GM12878 (cell line): ENCODE results near the gene PRKAA1. TPM values are rescaled to one million over a fixed set of nuclear protein-coding genes. Genes with fewer than 3 reads are reported as not detected.

Experiments
- ATAC-seq: fragments of 200-7000 bp; cut with Tn5 transposase; 3 replicates; pipeline ENCODE4 v1.9.1; 2020; ENCODE audit warnings: mild to moderate bottlenecking, moderate library complexity
- BruUV-seq: library from RNA; stranded (reverse); fragments of 400-500 nt; replicated peaks from 2 replicates; lab custom pipeline; 2021; lab: Mats Ljungman, UMichigan
- CTCF ChIA-PET: fragments of 300-600 bp; sonication (Branson Sonifier 250); formaldehyde crosslinking; extraction: SDS; loops from one replicate; lab custom pipeline; 2021; ENCODE audit warnings: inconsistent platforms; lab: Yijun Ruan, JAX
- POLR2A ChIA-PET: fragments of 350-600 bp; formaldehyde crosslinking; extraction: SDS; loops from one replicate; lab custom pipeline; 2021; ENCODE audit warnings: inconsistent platforms; lab: Charles Lee
- RAD21 ChIA-PET: fragments of 300-600 bp; sonication (Branson Sonifier 250); formaldehyde crosslinking; loops from one replicate; lab custom pipeline; 2023; ENCODE audit warnings: antibody characterized with exemption; ENCODE audit not compliant: unreplicated experiment; lab: Charles Lee
- SMC1A ChIA-PET: fragments of 300-600 bp; sonication (Branson Sonifier 250); formaldehyde crosslinking; loops from one replicate; lab custom pipeline; 2023; ENCODE audit not compliant: unreplicated experiment, uncharacterized antibody; lab: Charles Lee
- DNase-seq: peaks from one replicate; pipeline ENCODE4 v3.0.0-alpha.2; 2011; ENCODE audit warnings: low read depth, low spot score
- FAIRE-seq: peaks from 3 replicates; lab custom pipeline; 2011; peaks lifted over from hg19 to GRCh38; lab: Jason Lieb, UNC
- H2AFZ ChIP-seq: 2 replicates; pipeline ENCODE4 v1.6.0; 2011; ENCODE audit warnings: low read depth, low read length, control low read depth; ENCODE audit not compliant: control insufficient read depth
- H3K27ac ChIP-seq: 2 replicates; pipeline ENCODE4 v1.5.1; 2011; ENCODE audit warnings: control low read depth; ENCODE audit not compliant: control insufficient read depth, insufficient read depth
- H3K27me3 ChIP-seq, 2 experiments: replicated peaks in 1 of 2; 2 replicates each; pipeline versions ENCODE4 v1.6.0 to v1.6.1; 2011; ENCODE audit warnings: low read length in 1 of 2; ENCODE audit not compliant: control insufficient read depth in 2 of 2, insufficient read depth in 2 of 2
- H3K36me3 ChIP-seq, 2 experiments: 2 replicates each; pipeline ENCODE4 v1.5.1; 2011; ENCODE audit warnings: low read length in 1 of 2; ENCODE audit not compliant: control insufficient read depth in 2 of 2, insufficient read depth in 2 of 2
- H3K4me1 ChIP-seq: 2 replicates; pipeline ENCODE4 v1.6.1; 2011; ENCODE audit warnings: mild to moderate bottlenecking, low read length, moderate library complexity, mixed read lengths; ENCODE audit not compliant: control insufficient read depth, insufficient read depth
- H3K4me2 ChIP-seq: 2 replicates; pipeline ENCODE4 v1.6.0; 2011; ENCODE audit warnings: control low read depth; ENCODE audit not compliant: control insufficient read depth, insufficient read depth
- H3K4me3 ChIP-seq: fragments of 200-600 bp; sonication (generic); 2 replicates; pipeline ENCODE4 v1.5.1; 2016
- H3K79me2 ChIP-seq: 2 replicates; pipeline ENCODE4 v1.6.0; 2011; ENCODE audit warnings: low read length; ENCODE audit not compliant: control insufficient read depth, insufficient read depth
- H3K9ac ChIP-seq: 2 replicates; pipeline ENCODE4 v1.8.0; 2011; ENCODE audit warnings: low read length, control low read depth, mixed read lengths; ENCODE audit not compliant: control insufficient read depth, insufficient read depth
- H3K9me3 ChIP-seq: replicated peaks from 3 replicates; pipeline ENCODE4 v1.5.1; 2011; ENCODE audit warnings: mild to moderate bottlenecking, low read length; ENCODE audit not compliant: control insufficient read depth, insufficient read depth
- H4K20me1 ChIP-seq: 2 replicates; pipeline ENCODE4 v1.6.0; 2011; ENCODE audit not compliant: control insufficient read depth, insufficient read depth
- BACH1 ChIP-seq: fragments of 450-650 bp; IDR thresholded peaks from 2 replicates; pipeline ENCODE4 v1.6.1; 2017; ENCODE audit warnings: mild to moderate bottlenecking, borderline replicate concordance
- BRCA1 ChIP-seq: IDR thresholded peaks from 2 replicates; pipeline ENCODE4 v1.6.1; 2011; ENCODE audit warnings: low read depth, low read length, improper control_type of control experiment
- CEBPZ ChIP-seq: fragments of 150-350 bp; IDR thresholded peaks from 2 replicates; pipeline ENCODE4 v1.6.1; 2016; ENCODE audit warnings: low read depth, low read length
- CHD2 ChIP-seq: IDR thresholded peaks from 2 replicates; pipeline ENCODE4 v1.6.1; 2011; ENCODE audit warnings: low read depth, low read length, improper control_type of control experiment, borderline replicate concordance
- CREM ChIP-seq: IDR thresholded peaks from 2 replicates; pipeline ENCODE4 v1.6.1; 2014; ENCODE audit warnings: antibody characterized with exemption, low read depth
- E4F1 ChIP-seq: fragments of 450-650 bp; IDR thresholded peaks from 2 replicates; pipeline ENCODE4 v1.6.1; 2018; ENCODE audit warnings: borderline replicate concordance, mild to moderate bottlenecking; ENCODE audit not compliant: partially characterized antibody
- GATAD2B ChIP-seq: fragments of 450-650 bp; conservative IDR thresholded peaks from 2 replicates; pipeline ENCODE4 v1.6.1; 2017; ENCODE audit warnings: low read depth, mild to moderate bottlenecking, moderate library complexity
- IRF4 ChIP-seq: IDR thresholded peaks from 2 replicates; pipeline ENCODE4 v1.6.1; 2011; ENCODE audit warnings: low read depth, low read length
- JUNB ChIP-seq: IDR thresholded peaks from 2 replicates; pipeline ENCODE4 v1.6.1; 2016; ENCODE audit warnings: antibody characterized with exemption, mild to moderate bottlenecking
- NFIC ChIP-seq: IDR thresholded peaks from 2 replicates; pipeline ENCODE4 v1.6.1; 2012; ENCODE audit warnings: low read depth, mild to moderate bottlenecking, inconsistent platforms, low read length, moderate library complexity
- PRDM15 ChIP-seq: fragments of 450-650 bp; formaldehyde crosslinking; IDR thresholded peaks from 2 replicates; pipeline ENCODE4 v1.4.0; 2020; ENCODE audit warnings: mild to moderate bottlenecking, moderate library complexity
- RAD21 ChIP-seq: IDR thresholded peaks from 2 replicates; pipeline ENCODE4 v1.6.1; 2011; ENCODE audit warnings: mild to moderate bottlenecking, low read depth, low read length, moderate library complexity; ENCODE audit not compliant: insufficient read depth
- SP1 ChIP-seq: IDR thresholded peaks from one replicate; pipeline ENCODE4 v1.6.1; 2011; ENCODE audit warnings: low read depth, low read length
- SRF ChIP-seq, 2 experiments: IDR thresholded peaks; 2 replicates each; pipeline ENCODE4 v1.6.1; 2011; ENCODE audit warnings: low read depth in 2 of 2, low read length in 2 of 2, mild to moderate bottlenecking in 1 of 2, moderate library complexity in 1 of 2
- ZNF207 ChIP-seq: fragments of 450-650 bp; IDR thresholded peaks from 2 replicates; pipeline ENCODE4 v1.6.1; 2014; ENCODE audit warnings: antibody characterized with exemption, mild to moderate bottlenecking, borderline replicate concordance
- ZNF217 ChIP-seq: fragments of 450-650 bp; IDR thresholded peaks from 2 replicates; pipeline ENCODE4 v1.6.1; 2017; ENCODE audit warnings: antibody characterized with exemption, mild to moderate bottlenecking
- ZNF622 ChIP-seq: fragments of 450-650 bp; IDR thresholded peaks from 2 replicates; pipeline ENCODE4 v1.6.1; 2017; ENCODE audit warnings: mild to moderate bottlenecking, inconsistent platforms
- ZSCAN29 ChIP-seq: fragments of 450-650 bp; IDR thresholded peaks from 2 replicates; pipeline ENCODE4 v1.6.1; 2017; ENCODE audit warnings: mild to moderate bottlenecking, moderate library complexity
- WGBS: methylation state at CpG from one replicate; pipeline ENCODE4 v1.1.6; 2016; ENCODE audit warnings: low lambda C conversion rate; ENCODE audit not compliant: insufficient replicate concordance, insufficient coverage; ENCODE audit errors: missing lambda C conversion rate; 5-methylcytosine and 5-hydroxymethylcytosine counted together
- in situ Hi-C: fragments of 300-500 bp; cut with MboI; formaldehyde crosslinking; loops from 9 replicates; pipeline ENCODE4 v1.14.3; 2018; ENCODE audit warnings: mixed read lengths
- intact Hi-C: fragments of 100-400 bp; cut with micrococcal nuclease; formaldehyde crosslinking; loops from one replicate; pipeline ENCODE4 v1.14.2; 2022; ENCODE audit not compliant: unreplicated experiment
- polyA plus RNA-seq, 11 experiments: library from polyadenylated mRNA; depleted of rRNA in 4 of 11; unstranded in 6 of 11; stranded (reverse) in 5 of 11; fragments of >200 nt; fragmentation: Nextera tagmentation in 4 of 11; fragmentation: Illumina TruSeq in 1 of 11; extraction: Ambion mirVana in 4 of 11; extraction: Trizol in 1 of 11; gene quantifications; 1 replicate in 1 of 11; 2 replicates in 10 of 11; pipeline versions ENCODE4 v1.2.1 to v1.2.3, GENCODE V29; 2011 to 2016; ENCODE audit warnings: inconsistent platforms in 2 of 11, missing spikeins in 2 of 11, low read depth in 1 of 11
- total RNA-seq, 4 experiments: library from RNA; depleted of rRNA in 3 of 4; stranded (reverse); fragments of >200 nt in 3 of 4; fragmentation: Illumina TruSeq in 1 of 4; extraction: Trizol in 1 of 4; gene quantifications; 2 replicates each; pipeline versions ENCODE4 v1.2.1 to v1.2.3, GENCODE V29; 2013 to 2021

Gene PRKAA1
- total and polyA plus RNA-seq, 10 of the 15 experiments (the other 5 are each of a cell fraction or from before 2014, with no cell fraction given), result 13.6 to 55.5 (median 29.6) TPM

GRCh38 chr5:40780199-40780598, 18.0 kb downstream of the PRKAA1 start:
- Histone ChIP-seq H3K36me3 (peaks cover 0 to 1% of the 10 kb centered on the region in 2 experiments; a peak in 2 of 4 replicates), H3K4me3 (no peak overlapping the region), H4K20me1 (no peaks in the 10 kb centered on the region), H3K4me1 (no peaks in the 10 kb centered on the region; the same call in 1 of the 2 replicates), H3K27ac (no peak overlapping the region), H2AFZ (no peak overlapping the region), H3K79me2 (peaks cover 23% of the 10 kb centered on the region), H3K4me2 (no peak overlapping the region), H3K9ac (no peak overlapping the region), H3K27me3 (no peaks in the 10 kb centered on the region), H3K9me3 (no peaks in the 10 kb centered on the region)
- BruUV-seq, result no TSS peak
- ChIA-PET RAD21 (no interaction called here), CTCF (interaction anchor here (0.9 kb wide), 1 partner anchor 22 kb away, joined by 3 read pairs; no protein-coding TSS in a partner anchor), POLR2A (no interaction called here), SMC1A (no interaction called here)
- in situ Hi-C loops (no loop called here), intact Hi-C loops (no loop called here)
- ATAC-seq (no peak), FAIRE-seq (no peak), DNase-seq (no peak)
- WGBS, result 93% methylated on average over 5 of the region's 5 CpGs
- TF ChIP-seq GATAD2B, result no peak
- TF ChIP-seq RAD21, result no peak
- no peak for TF ChIP-seq ZNF622
- TF ChIP-seq ZNF217, result no peak
- no peak for TF ChIP-seq CHD2
- no peak for TF ChIP-seq NFIC
- TF ChIP-seq ZNF207, result no peak
- TF ChIP-seq CREM, result no peak
- no peak for TF ChIP-seq JUNB
- TF ChIP-seq CEBPZ, result no peak
- no peak for TF ChIP-seq E4F1
- TF ChIP-seq BRCA1, result no peak
- TF ChIP-seq PRDM15, result no peak
- TF ChIP-seq SRF (IDR thresholded peaks at IDR 0.05; ENCODE audit: low read depth in 2 of 2, low read length in 2 of 2), result no peak
- TF ChIP-seq ZSCAN29, result no peak
- TF ChIP-seq IRF4, result no peak
- no peak for TF ChIP-seq SP1
- no peak for TF ChIP-seq BACH1
